Measurements from ENCODE around the gene MED13L. TPM values are rescaled to one million over a fixed set of nuclear protein-coding genes. Genes with fewer than 3 reads are reported as not detected.

Gene MED13L
- total RNA-seq, 6 experiments from 2014 or later, result 29.0 to 52.0 (median 38.1) TPM

DNA sequence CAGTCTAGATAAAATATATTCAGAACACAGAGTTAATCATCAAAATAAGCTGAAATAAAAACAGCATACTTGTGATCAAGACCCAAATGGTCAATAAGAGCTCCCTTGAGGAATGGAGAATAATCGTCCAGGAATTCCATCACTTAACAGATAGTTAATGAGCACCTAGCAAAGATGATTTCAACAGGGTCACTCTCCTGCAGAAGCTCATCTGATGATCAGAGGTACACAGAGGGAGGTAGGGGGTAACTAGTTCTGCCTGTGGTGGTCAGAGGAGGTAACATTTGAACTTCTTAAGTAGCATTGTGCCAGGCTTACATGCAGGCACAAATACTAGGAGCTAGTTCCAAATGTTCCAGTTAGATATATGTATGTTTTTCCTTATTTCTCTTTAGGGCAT, 9.5 kb downstream of the MED13L start:
- ATAC-seq (no peak), DNase-seq (no peak)
- Histone ChIP-seq H3K4me3 (no peak overlapping the region), H3K4me1 (peaks cover 0 to 62% (median 11%) of the 10 kb centered on the region in 4 donors), H3K27ac (no peak overlapping the region), H3K36me3 (no peaks in the 10 kb centered on the region), H3K27me3 (no peaks in the 10 kb centered on the region), H3K9me3 (no peaks in the 10 kb centered on the region)
- TF ChIP-seq CTCF (IDR thresholded peaks at IDR 0.05) (no peak), POLR2A (IDR thresholded peaks at IDR 0.05) (no peak)
- WGBS (ENCODE audit: insufficient coverage, low coverage, low lambda C conversion rate, missing lambda C conversion rate), result 8% methylated on average over 1 of the region's 1 CpG
- intact Hi-C loops (cut with DNase I), result no loop called here

DNA sequence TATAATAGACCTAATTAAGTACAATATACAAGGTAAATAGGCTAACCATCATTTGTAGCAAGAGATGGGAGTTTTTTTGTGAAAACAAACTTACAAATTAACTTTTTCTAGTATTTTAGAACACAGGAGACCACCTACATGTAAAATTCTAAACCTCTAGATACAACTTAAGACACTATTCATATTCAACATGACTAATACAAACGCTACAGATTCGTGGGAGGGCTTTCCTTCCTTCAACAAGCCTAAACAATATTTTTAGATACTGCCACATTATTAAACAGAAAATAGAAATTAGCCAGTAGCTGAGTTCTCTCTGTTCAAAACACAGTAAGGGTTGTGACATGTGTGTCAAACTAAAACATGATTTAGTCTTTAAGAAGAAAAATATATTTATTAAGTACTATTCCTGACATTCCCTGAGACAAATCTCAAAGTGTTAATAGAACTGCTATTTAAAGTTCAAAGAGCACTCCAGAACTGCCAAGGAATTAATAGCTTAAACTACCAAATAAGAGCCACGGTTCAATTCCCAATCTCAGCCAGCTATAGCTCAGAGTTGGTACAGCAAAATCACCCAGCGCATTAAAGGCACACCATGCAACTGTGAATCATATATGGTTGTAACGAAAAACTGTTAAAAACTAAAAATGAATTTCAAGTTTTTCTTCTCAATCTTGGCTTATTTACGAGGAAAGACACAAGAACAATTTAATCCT, 10.7 kb downstream of the MED13L start:
- WGBS (ENCODE audit: insufficient coverage, low coverage, low lambda C conversion rate, missing lambda C conversion rate), result 42% methylated on average over 6 of the region's 6 CpGs
- Histone ChIP-seq H3K9me3 (no peaks in the 10 kb centered on the region), H3K4me3 (no peak overlapping the region), H3K4me1 (peaks cover 0 to 59% (median 11%) of the 10 kb centered on the region in 4 donors), H3K27ac (no peak overlapping the region), H3K36me3 (no peaks in the 10 kb centered on the region), H3K27me3 (no peaks in the 10 kb centered on the region)
- peak in 2 of 4 donors; percentile 25 to 50 for ATAC-seq
- no peak for TF ChIP-seq CTCF (IDR thresholded peaks at IDR 0.05)
- TF ChIP-seq POLR2A (IDR thresholded peaks at IDR 0.05), result no peak
- intact Hi-C loops (cut with DNase I), result no loop called here
- no peak for DNase-seq

DNA sequence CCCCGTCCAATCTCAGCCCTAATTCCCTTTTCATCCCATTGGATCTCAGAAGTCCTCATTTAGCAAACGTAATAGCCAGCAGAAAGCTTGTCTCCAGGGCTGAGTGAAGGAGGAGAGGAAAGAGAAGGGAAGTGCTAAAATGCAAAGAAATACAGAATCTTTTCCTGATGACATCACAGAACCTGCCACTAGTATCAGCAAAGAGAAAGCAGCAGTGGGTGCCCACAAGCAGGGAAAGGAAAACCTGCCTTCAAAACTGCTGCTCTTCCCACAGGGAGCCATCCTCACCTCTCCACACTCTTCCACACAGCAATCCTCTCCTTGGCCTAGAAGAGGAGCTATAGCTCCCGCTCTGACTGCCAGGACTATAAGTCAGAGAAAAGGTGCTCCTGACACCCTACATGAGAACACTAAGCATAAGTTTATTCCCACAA, 11.3 kb downstream of the MED13L start:
- ATAC-seq (peak in 3 of 4 donors; percentile 25 to 52 (median 29)), DNase-seq (no peak)
- H3K4me1 ChIP-seq, result peaks cover 0 to 62% (median 11%) of the 10 kb centered on the region in 4 donors
- no peaks in the 10 kb centered on the region for H3K9me3 ChIP-seq
- no peak overlapping the region for H3K4me3 ChIP-seq
- WGBS (ENCODE audit: insufficient coverage, low coverage, low lambda C conversion rate, missing lambda C conversion rate), result 65% methylated on average over 3 of the region's 3 CpGs
- intact Hi-C loops (cut with DNase I), result no loop called here
- no peak overlapping the region for H3K27ac ChIP-seq
- no peak for TF ChIP-seq CTCF (IDR thresholded peaks at IDR 0.05)
- TF ChIP-seq POLR2A (IDR thresholded peaks at IDR 0.05), result no peak
- no peaks in the 10 kb centered on the region for H3K27me3 ChIP-seq
- H3K36me3 ChIP-seq, result no peaks in the 10 kb centered on the region

GRCh38 chr12:116265351-116266147, 11.9 kb downstream of the MED13L start:
- DNase-seq (no peak), ATAC-seq (peak in 1 of 4 donors; percentile 23)
- Histone ChIP-seq H3K27ac (no peak overlapping the region), H3K9me3 (no peaks in the 10 kb centered on the region), H3K36me3 (no peaks in the 10 kb centered on the region), H3K4me3 (no peak overlapping the region), H3K27me3 (no peaks in the 10 kb centered on the region), H3K4me1 (peaks cover 0 to 64% (median 11%) of the 10 kb centered on the region in 4 donors)
- intact Hi-C loops (cut with DNase I), result no loop called here
- TF ChIP-seq POLR2A (IDR thresholded peaks at IDR 0.05) (no peak), CTCF (IDR thresholded peaks at IDR 0.05) (no peak)
- 76% methylated on average over 7 of the region's 7 CpGs for WGBS (ENCODE audit: insufficient coverage, low coverage, low lambda C conversion rate, missing lambda C conversion rate)
